Parathyroid adenoma (tissue), 2 donors: ENCODE results near the gene MEIS2.

Source experiments
- H2AFZ ChIP-seq: fragments of 300-600 bp; sonication (generic); one replicate; pipeline ENCODE4 v1.7.0; 2017; ENCODE audit warnings: antibody characterized with exemption, mild to moderate bottlenecking
- H3K27ac ChIP-seq: fragments of 300-600 bp; sonication (generic); one replicate; pipeline ENCODE4 v1.7.0; 2017
- H3K27me3 ChIP-seq: fragments of 300-600 bp; sonication (generic); one replicate; pipeline ENCODE4 v1.7.0; 2017; ENCODE audit warnings: low read length; ENCODE audit not compliant: control insufficient read depth, insufficient read depth
- H3K36me3 ChIP-seq: fragments of 300-600 bp; sonication (generic); one replicate; pipeline ENCODE4 v1.7.0; 2017; ENCODE audit warnings: low read length; ENCODE audit not compliant: control insufficient read depth, insufficient read depth
- H3K4me1 ChIP-seq: fragments of 300-600 bp; sonication (generic); one replicate; pipeline ENCODE4 v1.7.0; 2017; ENCODE audit warnings: control low read depth
- H3K4me2 ChIP-seq: fragments of 300-600 bp; sonication (generic); one replicate; pipeline ENCODE4 v1.7.0; 2017; ENCODE audit warnings: low read length
- H3K4me3 ChIP-seq: fragments of 300-600 bp; sonication (generic); one replicate; pipeline ENCODE4 v1.7.0; 2017; ENCODE audit warnings: low read depth, low read length
- H3K79me2 ChIP-seq: fragments of 300-600 bp; sonication (generic); one replicate; pipeline ENCODE4 v1.7.0; 2017; ENCODE audit warnings: control low read depth
- H3K9ac ChIP-seq: fragments of 300-600 bp; sonication (generic); one replicate; pipeline ENCODE4 v1.7.0; 2017; ENCODE audit warnings: mild to moderate bottlenecking
- H3K9me3 ChIP-seq: fragments of 300-600 bp; sonication (generic); one replicate; pipeline ENCODE4 v1.7.0; 2017; ENCODE audit warnings: low read length; ENCODE audit not compliant: control insufficient read depth
- TF ChIP-seq, protein P1 (sequence below): fragments of 300-600 bp; sonication (generic); IDR thresholded peaks from one replicate; pipeline ENCODE4 v1.7.0; 2017; ENCODE audit warnings: antibody characterized with exemption, mild to moderate bottlenecking
- donor health status: primary hyperparathyroidism.

The MEIS2 gene

GRCh38 chr15:37041836-37042235 lies 58.5 kb downstream of the MEIS2 start:
- TF ChIP-seq, protein P1, sequence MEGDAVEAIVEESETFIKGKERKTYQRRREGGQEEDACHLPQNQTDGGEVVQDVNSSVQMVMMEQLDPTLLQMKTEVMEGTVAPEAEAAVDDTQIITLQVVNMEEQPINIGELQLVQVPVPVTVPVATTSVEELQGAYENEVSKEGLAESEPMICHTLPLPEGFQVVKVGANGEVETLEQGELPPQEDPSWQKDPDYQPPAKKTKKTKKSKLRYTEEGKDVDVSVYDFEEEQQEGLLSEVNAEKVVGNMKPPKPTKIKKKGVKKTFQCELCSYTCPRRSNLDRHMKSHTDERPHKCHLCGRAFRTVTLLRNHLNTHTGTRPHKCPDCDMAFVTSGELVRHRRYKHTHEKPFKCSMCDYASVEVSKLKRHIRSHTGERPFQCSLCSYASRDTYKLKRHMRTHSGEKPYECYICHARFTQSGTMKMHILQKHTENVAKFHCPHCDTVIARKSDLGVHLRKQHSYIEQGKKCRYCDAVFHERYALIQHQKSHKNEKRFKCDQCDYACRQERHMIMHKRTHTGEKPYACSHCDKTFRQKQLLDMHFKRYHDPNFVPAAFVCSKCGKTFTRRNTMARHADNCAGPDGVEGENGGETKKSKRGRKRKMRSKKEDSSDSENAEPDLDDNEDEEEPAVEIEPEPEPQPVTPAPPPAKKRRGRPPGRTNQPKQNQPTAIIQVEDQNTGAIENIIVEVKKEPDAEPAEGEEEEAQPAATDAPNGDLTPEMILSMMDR, result no peak
- Histone ChIP-seq H3K4me1 (no peaks in the 10 kb centered on the region), H3K36me3 (no peaks in the 10 kb centered on the region), H3K4me2 (no peak overlapping the region), H3K4me3 (no peak overlapping the region), H3K27ac (no peak overlapping the region), H3K9ac (no peak overlapping the region), H3K9me3 (no peaks in the 10 kb centered on the region), H2AFZ (no peak overlapping the region), H3K27me3 (no peaks in the 10 kb centered on the region), H3K79me2 (no peaks in the 10 kb centered on the region)

GRCh38 chr15:37041042-37041441 lies 59.3 kb downstream of the MEIS2 start:
- no peaks in the 10 kb centered on the region for H3K9me3 ChIP-seq
- TF ChIP-seq, protein P1, result no peak
- H3K4me2 ChIP-seq, result no peak overlapping the region

GRCh38 chr15:37040072-37040742 lies 60.1 kb downstream of the MEIS2 start:
- Histone ChIP-seq H3K79me2 (no peaks in the 10 kb centered on the region), H3K9me3 (no peaks in the 10 kb centered on the region), H3K4me1 (no peaks in the 10 kb centered on the region), H2AFZ (no peak overlapping the region), H3K9ac (no peak overlapping the region), H3K36me3 (no peaks in the 10 kb centered on the region), H3K4me2 (no peak overlapping the region), H3K27me3 (no peaks in the 10 kb centered on the region), H3K27ac (no peak overlapping the region), H3K4me3 (no peak overlapping the region)
- TF ChIP-seq, protein P1, result no peak

More at GRCh38 chr15:37041042-37041441, 59.3 kb downstream of the MEIS2 start:
- Histone ChIP-seq H2AFZ (no peak overlapping the region), H3K27me3 (no peaks in the 10 kb centered on the region), H3K79me2 (no peaks in the 10 kb centered on the region), H3K9ac (no peak overlapping the region), H3K27ac (no peak overlapping the region), H3K4me1 (no peaks in the 10 kb centered on the region), H3K4me3 (no peak overlapping the region), H3K36me3 (no peaks in the 10 kb centered on the region)

DNA sequence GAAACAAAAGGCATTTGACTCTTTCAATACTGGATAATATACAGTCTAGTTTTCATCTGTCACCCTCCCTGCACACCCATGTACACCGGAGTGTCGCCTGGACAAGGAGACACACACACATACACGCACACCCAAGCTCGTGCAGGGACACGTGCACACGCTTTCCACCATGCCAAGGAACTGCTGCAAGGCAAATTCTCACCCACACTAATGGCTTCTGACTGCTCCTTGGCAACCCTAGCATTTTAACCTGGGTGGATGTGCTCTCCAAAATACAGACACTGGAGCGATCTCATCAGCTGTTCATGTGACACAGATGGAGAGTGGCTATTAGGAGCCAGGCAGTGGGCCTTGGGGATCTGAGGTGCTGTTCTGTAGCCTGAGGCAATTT lies 61.6 kb downstream of the MEIS2 start:
- H3K9ac ChIP-seq, result no peak overlapping the region
- no peaks in the 10 kb centered on the region for H3K36me3 ChIP-seq
- no peak overlapping the region for H2AFZ ChIP-seq
- H3K9me3 ChIP-seq, result no peaks in the 10 kb centered on the region
- no peaks in the 10 kb centered on the region for H3K27me3 ChIP-seq
- TF ChIP-seq, protein P1, result no peak
- no peaks in the 10 kb centered on the region for H3K4me1 ChIP-seq
- no peak overlapping the region for H3K4me3 ChIP-seq
- H3K27ac ChIP-seq, result no peak overlapping the region
- no peak overlapping the region for H3K4me2 ChIP-seq
- H3K79me2 ChIP-seq, result no peaks in the 10 kb centered on the region
